Mammary epithelial cell (primary cell): ENCODE results near the gene PCCA.

Experiments used
- EZH2 ChIP-seq: IDR thresholded peaks from 2 replicates; pipeline ENCODE4 v1.6.1; 2012; ENCODE audit warnings: low read length, inconsistent platforms, borderline replicate concordance
- TF ChIP-seq, protein P1 (sequence below), 2 donors: IDR thresholded peaks in 1 of 2; conservative IDR thresholded peaks in 1 of 2; 2 replicates each; pipeline ENCODE4 v1.5.1; 2011 to 2012; ENCODE audit warnings: inconsistent platforms in 2 of 2, low read length in 2 of 2, mild to moderate bottlenecking in 2 of 2, control low read depth in 1 of 2, low read depth in 1 of 2; ENCODE audit not compliant: insufficient read depth in 1 of 2; ENCODE audit errors: extremely low read depth in 1 of 2

DNA sequence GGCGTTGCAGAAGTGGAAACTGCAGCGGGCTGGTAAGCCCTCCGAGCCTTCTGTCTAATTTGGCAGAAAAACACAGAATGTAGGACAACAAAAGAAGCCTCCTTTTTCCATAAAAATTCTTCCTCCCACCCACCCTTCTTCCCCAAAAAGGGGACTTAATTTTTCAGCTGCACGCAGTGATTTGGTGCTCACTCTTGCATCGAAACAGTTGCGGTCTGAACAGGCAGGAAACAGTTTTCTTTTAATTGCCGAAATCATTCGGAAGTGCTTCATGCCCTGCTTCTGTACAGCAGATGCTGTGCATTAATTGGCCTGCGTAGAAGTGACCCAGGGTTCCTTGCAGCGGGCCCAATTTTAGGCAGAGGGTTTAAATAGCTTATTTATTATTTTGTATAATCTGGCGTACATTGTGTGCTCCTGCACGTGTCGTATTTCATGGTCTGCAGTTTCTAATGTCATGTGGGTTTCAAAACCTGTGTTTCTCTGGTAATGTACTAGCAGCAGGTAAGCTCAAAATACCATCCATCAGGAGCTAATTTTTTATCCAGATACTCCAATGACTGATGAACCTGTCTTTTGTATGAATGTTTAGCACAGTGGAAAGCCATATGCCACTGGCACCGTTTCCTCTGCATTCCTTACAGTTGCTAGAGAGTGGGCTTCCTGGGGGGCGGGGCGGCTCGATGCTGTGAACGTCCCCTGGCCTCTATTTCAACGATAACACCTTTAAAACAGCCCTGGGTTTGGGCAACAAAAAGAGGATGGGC is 433.1 kb downstream of the PCCA start:
- TF ChIP-seq, protein P1, sequence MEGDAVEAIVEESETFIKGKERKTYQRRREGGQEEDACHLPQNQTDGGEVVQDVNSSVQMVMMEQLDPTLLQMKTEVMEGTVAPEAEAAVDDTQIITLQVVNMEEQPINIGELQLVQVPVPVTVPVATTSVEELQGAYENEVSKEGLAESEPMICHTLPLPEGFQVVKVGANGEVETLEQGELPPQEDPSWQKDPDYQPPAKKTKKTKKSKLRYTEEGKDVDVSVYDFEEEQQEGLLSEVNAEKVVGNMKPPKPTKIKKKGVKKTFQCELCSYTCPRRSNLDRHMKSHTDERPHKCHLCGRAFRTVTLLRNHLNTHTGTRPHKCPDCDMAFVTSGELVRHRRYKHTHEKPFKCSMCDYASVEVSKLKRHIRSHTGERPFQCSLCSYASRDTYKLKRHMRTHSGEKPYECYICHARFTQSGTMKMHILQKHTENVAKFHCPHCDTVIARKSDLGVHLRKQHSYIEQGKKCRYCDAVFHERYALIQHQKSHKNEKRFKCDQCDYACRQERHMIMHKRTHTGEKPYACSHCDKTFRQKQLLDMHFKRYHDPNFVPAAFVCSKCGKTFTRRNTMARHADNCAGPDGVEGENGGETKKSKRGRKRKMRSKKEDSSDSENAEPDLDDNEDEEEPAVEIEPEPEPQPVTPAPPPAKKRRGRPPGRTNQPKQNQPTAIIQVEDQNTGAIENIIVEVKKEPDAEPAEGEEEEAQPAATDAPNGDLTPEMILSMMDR (conservative IDR thresholded peaks at IDR 0.05 in 1 of 2, IDR thresholded peaks at IDR 0.05 in 1 of 2; ENCODE audit: extremely low read depth in 1 of 2, insufficient read depth in 1 of 2, low read depth in 1 of 2, low read length in 2 of 2): no peak
- no peak for TF ChIP-seq EZH2
